ENCODE data around the gene PTPRK.
A peak's percentile ranks its signal among the peaks of the same experiment; 100 is the strongest.

The PTPRK gene

DNA sequence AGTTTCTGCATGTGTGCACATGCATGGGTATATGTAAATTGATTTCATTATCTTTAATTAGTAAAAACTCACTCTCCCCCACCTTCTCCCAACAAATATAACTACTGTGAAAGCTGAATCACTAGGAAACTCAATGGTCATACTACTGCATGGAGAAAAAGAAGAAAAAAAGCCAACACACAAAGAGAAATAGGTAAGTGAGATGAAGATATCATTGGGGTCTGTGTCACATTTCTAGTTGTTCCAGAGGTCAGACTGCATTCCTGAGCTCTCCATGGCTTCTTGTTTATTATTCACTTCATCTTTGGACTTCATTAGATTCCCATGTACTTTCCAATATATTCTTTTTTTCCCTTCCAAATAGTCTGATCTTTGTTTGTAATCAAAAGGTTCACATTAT lies 98.2 kb downstream of the PTPRK start:
- TF ChIP-seq FOXA1 (IDR thresholded peaks at IDR 0.05), result no peak
- no peak for TF ChIP-seq LEF1 (IDR thresholded peaks at IDR 0.05; ENCODE audit: borderline replicate concordance)
- TF ChIP-seq FOXK2 (IDR thresholded peaks at IDR 0.05), result no peak
- no peak for TF ChIP-seq FOXM1 (IDR thresholded peaks at IDR 0.05; ENCODE audit: borderline replicate concordance)
- TF ChIP-seq CTBP1 (IDR thresholded peaks at IDR 0.05; ENCODE audit: borderline replicate concordance), result no peak
- TF ChIP-seq L3MBTL2 (conservative IDR thresholded peaks at IDR 0.05), result no peak
- TF ChIP-seq TARDBP (IDR thresholded peaks at IDR 0.05), result no peak
- TF ChIP-seq ARNT (IDR thresholded peaks at IDR 0.05), result no peak
- TF ChIP-seq, protein P1, sequence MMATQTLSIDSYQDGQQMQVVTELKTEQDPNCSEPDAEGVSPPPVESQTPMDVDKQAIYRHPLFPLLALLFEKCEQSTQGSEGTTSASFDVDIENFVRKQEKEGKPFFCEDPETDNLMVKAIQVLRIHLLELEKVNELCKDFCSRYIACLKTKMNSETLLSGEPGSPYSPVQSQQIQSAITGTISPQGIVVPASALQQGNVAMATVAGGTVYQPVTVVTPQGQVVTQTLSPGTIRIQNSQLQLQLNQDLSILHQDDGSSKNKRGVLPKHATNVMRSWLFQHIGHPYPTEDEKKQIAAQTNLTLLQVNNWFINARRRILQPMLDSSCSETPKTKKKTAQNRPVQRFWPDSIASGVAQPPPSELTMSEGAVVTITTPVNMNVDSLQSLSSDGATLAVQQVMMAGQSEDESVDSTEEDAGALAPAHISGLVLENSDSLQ (IDR thresholded peaks at IDR 0.05), result no peak
- TF ChIP-seq BHLHE40 (IDR thresholded peaks at IDR 0.05; ENCODE audit: borderline replicate concordance), result no peak
- TF ChIP-seq ZNF384 (IDR thresholded peaks at IDR 0.05), result no peak
- ChIA-PET POLR2A (no interaction called here), CTCF (no interaction called here)
- DNase-seq (ENCODE audit: extremely low spot score), result no peak

DNA sequence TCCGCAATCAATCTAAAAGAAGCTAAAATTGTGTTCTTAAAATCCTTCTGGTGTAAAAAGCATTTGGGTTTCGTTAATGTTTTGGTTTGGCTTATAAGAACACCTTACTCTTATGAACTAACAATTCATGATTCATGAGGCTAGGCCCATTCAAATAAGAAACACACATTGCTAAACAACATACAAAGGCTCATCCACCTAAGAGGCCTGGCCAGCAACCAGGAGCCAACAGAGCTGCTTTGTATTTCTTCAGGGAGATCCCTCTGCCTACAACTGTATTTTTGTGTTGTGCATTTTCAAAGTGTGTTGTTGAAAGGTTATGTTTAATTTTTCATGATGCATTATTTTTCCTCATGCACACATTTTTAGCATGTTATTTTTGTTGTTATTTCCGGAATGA lies 98.6 kb downstream of the PTPRK start:
- CTCF ChIA-PET, result no interaction called here
- TF ChIP-seq LEF1 (IDR thresholded peaks at IDR 0.05; ENCODE audit: borderline replicate concordance), result no peak
- no peak for TF ChIP-seq SP1 (IDR thresholded peaks at IDR 0.05)
- no peak for TF ChIP-seq CTBP1 (IDR thresholded peaks at IDR 0.05; ENCODE audit: borderline replicate concordance)
- no peak for TF ChIP-seq ELF4 (IDR thresholded peaks at IDR 0.05)
- no peak for TF ChIP-seq ARNT (IDR thresholded peaks at IDR 0.05)
- TF ChIP-seq SUZ12 (IDR thresholded peaks at IDR 0.05), result no peak
- no peak for TF ChIP-seq FOXA1 (IDR thresholded peaks at IDR 0.05)
- TF ChIP-seq ZNF384 (IDR thresholded peaks at IDR 0.05), result no peak
- no peak for DNase-seq (ENCODE audit: extremely low spot score)
- POLR2A ChIA-PET, result no interaction called here

DNA sequence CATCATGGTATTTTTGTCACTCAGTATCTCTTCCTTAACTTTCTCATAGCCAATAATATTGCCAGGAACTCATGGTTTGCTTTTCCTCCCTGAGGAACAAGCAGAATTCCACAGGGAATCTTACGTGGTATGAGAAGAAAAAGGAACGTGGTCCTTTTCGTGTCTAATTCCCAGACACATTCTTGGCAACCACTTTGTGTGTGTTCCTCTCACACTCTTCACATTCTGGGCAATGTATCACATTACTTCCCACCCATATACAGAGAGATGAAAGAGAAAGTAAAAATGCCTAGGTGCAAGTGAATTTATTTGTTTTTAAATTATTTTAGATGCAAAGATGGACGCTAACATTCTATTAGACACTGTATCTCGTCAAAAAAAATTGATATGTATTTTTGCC lies 102.7 kb downstream of the PTPRK start:
- DNase-seq (ENCODE audit: extremely low spot score), result no peak
- TF ChIP-seq TARDBP (IDR thresholded peaks at IDR 0.05) (no peak), ARNT (IDR thresholded peaks at IDR 0.05) (no peak), FOXM1 (IDR thresholded peaks at IDR 0.05; ENCODE audit: borderline replicate concordance) (no peak), ELF4 (IDR thresholded peaks at IDR 0.05) (no peak), HDGF (IDR thresholded peaks at IDR 0.05; ENCODE audit: borderline replicate concordance) (no peak), SUZ12 (IDR thresholded peaks at IDR 0.05) (no peak), BHLHE40 (IDR thresholded peaks at IDR 0.05; ENCODE audit: borderline replicate concordance) (no peak)
- CTCF ChIA-PET, result no interaction called here
- POLR2A ChIA-PET, result no interaction called here

DNA sequence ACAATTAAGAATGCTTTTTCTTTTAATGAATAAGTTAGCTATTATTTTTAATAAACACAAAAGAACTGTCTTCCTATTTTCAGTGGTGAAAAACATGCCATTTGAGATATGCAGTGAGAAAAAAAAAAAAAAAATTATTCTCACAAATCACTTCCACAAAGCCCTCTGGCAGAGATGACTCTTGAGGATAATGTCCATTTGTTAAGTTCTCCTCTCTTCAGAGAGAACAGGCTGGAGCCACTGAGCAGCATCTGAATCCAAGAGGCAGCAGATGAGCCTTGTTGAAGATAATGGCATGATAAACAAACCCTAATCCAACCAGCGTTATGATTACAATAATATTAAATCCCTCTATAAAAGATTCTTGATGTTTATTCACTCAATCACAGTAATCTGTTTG lies 105.0 kb downstream of the PTPRK start:
- DNase-seq (ENCODE audit: extremely low spot score), result no peak
- POLR2A ChIA-PET, result no interaction called here
- CTCF ChIA-PET, result no interaction called here
- TF ChIP-seq SUZ12 (IDR thresholded peaks at IDR 0.05) (no peak), FOXM1 (IDR thresholded peaks at IDR 0.05; ENCODE audit: borderline replicate concordance) (no peak), FOXA1 (IDR thresholded peaks at IDR 0.05) (no peak)

- DNase-seq (ENCODE audit: extremely low spot score), result no peak
- TF ChIP-seq HDGF (IDR thresholded peaks at IDR 0.05; ENCODE audit: borderline replicate concordance) (no peak), LEF1 (IDR thresholded peaks at IDR 0.05; ENCODE audit: borderline replicate concordance) (no peak)
- ChIA-PET POLR2A (no interaction called here), CTCF (interaction anchor here (0.6 kb wide), 1 partner anchor 11 kb away, joined by 3 read pairs; no protein-coding TSS in a partner anchor)
These were observed 105.5 kb downstream of the PTPRK start for GRCh38 chr6:128414943-128415342.

DNA sequence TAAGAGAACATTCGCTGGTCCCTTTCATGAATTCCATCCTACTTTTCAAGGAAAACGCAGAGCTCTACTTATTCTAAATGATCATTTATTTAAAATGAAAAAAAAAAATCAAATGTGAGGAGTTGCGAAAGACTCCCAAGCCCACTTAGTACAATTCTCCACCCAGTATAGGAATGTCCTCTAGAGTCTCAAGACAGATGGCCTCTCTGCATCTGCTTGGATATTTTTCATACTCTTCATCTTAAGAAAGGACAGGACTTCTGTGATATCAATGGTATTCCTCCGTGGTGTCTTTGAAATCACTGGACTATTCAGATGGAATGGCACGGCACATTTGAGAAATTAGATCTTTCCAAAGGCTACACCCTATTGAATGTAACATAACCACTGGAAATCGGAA lies 107.1 kb downstream of the PTPRK start:
- ChIA-PET POLR2A (no interaction called here), CTCF (no interaction called here)
- no peak for DNase-seq (ENCODE audit: extremely low spot score)

DNA sequence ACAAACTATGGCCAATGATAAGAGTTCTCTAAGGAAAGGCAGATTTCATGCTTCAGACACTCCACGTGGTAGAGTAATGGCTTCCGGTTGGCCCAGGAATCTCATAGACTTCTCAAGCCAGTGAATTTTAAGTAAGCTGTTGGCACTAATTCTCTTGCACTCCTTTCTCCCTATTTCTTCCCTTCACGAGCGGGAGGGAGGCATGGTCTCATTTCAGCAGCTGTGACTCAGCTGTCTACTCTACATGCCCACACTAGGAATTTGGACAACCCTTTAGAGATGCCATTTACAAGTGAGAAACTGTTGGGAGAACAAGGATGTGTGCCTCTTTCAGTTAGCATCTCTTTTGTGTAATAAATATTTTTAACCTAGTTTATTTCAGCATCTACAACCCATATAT lies 107.7 kb downstream of the PTPRK start:
- POLR2A ChIA-PET, result no interaction called here
- DNase-seq (ENCODE audit: extremely low spot score), result no peak
- CTCF ChIA-PET, result no interaction called here
- TF ChIP-seq TARDBP (IDR thresholded peaks at IDR 0.05), result no peak

More for the DNA sequence above, 107.1 kb downstream of the PTPRK start:
- TF ChIP-seq FOXK2 (IDR thresholded peaks at IDR 0.05), result no peak
- no peak for TF ChIP-seq NFRKB (IDR thresholded peaks at IDR 0.05)
- no peak for TF ChIP-seq SUZ12 (IDR thresholded peaks at IDR 0.05)
- TF ChIP-seq SP1 (IDR thresholded peaks at IDR 0.05), result no peak
- no peak for TF ChIP-seq TARDBP (IDR thresholded peaks at IDR 0.05)
- no peak for TF ChIP-seq L3MBTL2 (conservative IDR thresholded peaks at IDR 0.05)
- TF ChIP-seq FOXM1 (IDR thresholded peaks at IDR 0.05; ENCODE audit: borderline replicate concordance), result no peak
- no peak for TF ChIP-seq ELF4 (IDR thresholded peaks at IDR 0.05)
- TF ChIP-seq CTBP1 (IDR thresholded peaks at IDR 0.05; ENCODE audit: borderline replicate concordance), result no peak
- TF ChIP-seq ZNF384 (IDR thresholded peaks at IDR 0.05), result no peak
- TF ChIP-seq BHLHE40 (IDR thresholded peaks at IDR 0.05; ENCODE audit: borderline replicate concordance), result no peak
- no peak for TF ChIP-seq HDGF (IDR thresholded peaks at IDR 0.05; ENCODE audit: borderline replicate concordance)
- TF ChIP-seq, protein P1 (IDR thresholded peaks at IDR 0.05), result no peak

- CTCF ChIA-PET, result no interaction called here
- TF ChIP-seq LEF1 (IDR thresholded peaks at IDR 0.05; ENCODE audit: borderline replicate concordance) (no peak), NFRKB (IDR thresholded peaks at IDR 0.05) (no peak), ARNT (IDR thresholded peaks at IDR 0.05) (no peak), ZNF384 (IDR thresholded peaks at IDR 0.05) (no peak)
- TF ChIP-seq, protein P1 (IDR thresholded peaks at IDR 0.05), result no peak
- DNase-seq (ENCODE audit: extremely low spot score), result peak; percentile 25
- POLR2A ChIA-PET, result no interaction called here
These were observed 109.8 kb downstream of the PTPRK start for GRCh38 chr6:128410584-128410983.

Measured in HEK293T (cell line).